Keratinocyte (primary cell): Measurements from ENCODE around the gene TCP10L. TPM values are rescaled to one million over a fixed set of nuclear protein-coding genes. Genes with fewer than 3 reads are reported as not detected.
"Not testable (repeated sequence)": the region's sequence is repeated elsewhere in the genome, so short reads cannot be mapped to it uniquely, and the experiment has no call there.

Experiments used
- DNase-seq: peaks from one replicate; pipeline ENCODE4 v3.0.0-alpha.2; 2011; ENCODE audit warnings: low read depth, missing footprints, low spot score
- FAIRE-seq: peaks from 2 replicates; lab custom pipeline; 2011; peaks lifted over from hg19 to GRCh38; lab: Jason Lieb, UNC
- H2AFZ ChIP-seq: 2 replicates; pipeline ENCODE4 v1.6.0; 2012; ENCODE audit warnings: low read length, control low read depth, inconsistent platforms; ENCODE audit not compliant: control insufficient read depth
- H3K27ac ChIP-seq: 2 replicates; pipeline ENCODE4 v1.5.1; 2011; ENCODE audit warnings: low read length; ENCODE audit not compliant: control insufficient read depth, insufficient read depth
- H3K27me3 ChIP-seq: 3 replicates; pipeline ENCODE4 v1.6.0; 2011; ENCODE audit warnings: low read length; ENCODE audit not compliant: control insufficient read depth, insufficient read depth; ENCODE audit errors: extremely low read depth
- H3K36me3 ChIP-seq, 2 experiments: 2 replicates in 1 of 2; 3 replicates in 1 of 2; pipeline ENCODE4 v1.5.1; 2011; ENCODE audit warnings: low read length in 2 of 2, mild to moderate bottlenecking in 1 of 2; ENCODE audit not compliant: control insufficient read depth in 2 of 2, insufficient read depth in 2 of 2; ENCODE audit errors: extremely low read depth in 1 of 2
- H3K4me1 ChIP-seq: 3 replicates; pipeline ENCODE4 v1.5.1; 2011; ENCODE audit warnings: low read length; ENCODE audit not compliant: control insufficient read depth, insufficient read depth; ENCODE audit errors: extremely low read depth
- H3K4me2 ChIP-seq: 3 replicates; pipeline ENCODE4 v1.6.0; 2011; ENCODE audit warnings: low read depth, low read length; ENCODE audit not compliant: control insufficient read depth, insufficient read depth; ENCODE audit errors: extremely low read depth
- H3K4me3 ChIP-seq, 3 experiments: fragments of 200-600 bp in 1 of 3; sonication (generic) in 1 of 3; 2 replicates in 2 of 3; 3 replicates in 1 of 3; pipeline ENCODE4 v1.5.1; 2011 to 2016; ENCODE audit warnings: low read length in 3 of 3, mild to moderate bottlenecking in 3 of 3, control low read depth in 2 of 3, inconsistent platforms in 1 of 3, low read depth in 1 of 3, mixed read lengths in 1 of 3, mixed run types in 1 of 3, moderate library complexity in 1 of 3; ENCODE audit not compliant: control insufficient read depth in 2 of 3, insufficient read depth in 2 of 3; ENCODE audit errors: extremely low read depth in 1 of 3
- H3K79me2 ChIP-seq: 2 replicates; pipeline ENCODE4 v1.6.0; 2012; ENCODE audit warnings: low read length; ENCODE audit not compliant: control insufficient read depth, insufficient read depth
- H3K9ac ChIP-seq: 3 replicates; pipeline ENCODE4 v1.6.0; 2011; ENCODE audit warnings: low read length; ENCODE audit not compliant: control insufficient read depth, insufficient read depth; ENCODE audit errors: extremely low read depth
- H3K9me1 ChIP-seq: 3 replicates; pipeline ENCODE4 v1.6.0; 2011; ENCODE audit warnings: low read length; ENCODE audit not compliant: control insufficient read depth, insufficient read depth; ENCODE audit errors: extremely low read depth
- H3K9me3 ChIP-seq: 2 replicates; pipeline ENCODE4 v1.5.1; 2012; ENCODE audit warnings: low read depth, low read length; ENCODE audit not compliant: control insufficient read depth
- H4K20me1 ChIP-seq: 3 replicates; pipeline ENCODE4 v1.6.0; 2011; ENCODE audit warnings: low read length; ENCODE audit not compliant: control insufficient read depth, insufficient read depth; ENCODE audit errors: extremely low read depth
- CTCF ChIP-seq, 3 experiments: IDR thresholded peaks in 1 of 3; conservative IDR thresholded peaks in 1 of 3; optimal IDR thresholded peaks in 1 of 3; 2 replicates in 2 of 3; 3 replicates in 1 of 3; pipeline versions ENCODE3 to v1.5.1; 2011; ENCODE audit warnings: low read length in 3 of 3, mild to moderate bottlenecking in 3 of 3, moderate library complexity in 2 of 3, control low read depth in 1 of 3, inconsistent platforms in 1 of 3; ENCODE audit not compliant: insufficient read depth in 2 of 3; ENCODE audit errors: extremely low read depth in 1 of 3
- EZH2 ChIP-seq: IDR thresholded peaks from one replicate; pipeline ENCODE4 v1.6.1; 2012; ENCODE audit warnings: inconsistent platforms, mild to moderate bottlenecking, low read length, moderate library complexity
- dilution Hi-C: fragments of 300-500 bp; cut with MboI; formaldehyde crosslinking; loops from one replicate; pipeline ENCODE4 v1.7.0; 2020; ENCODE audit warnings: low sequenced_read_pairs; ENCODE audit not compliant: extremely low pct_ligation_motif_present
- polyA minus RNA-seq, 3 experiments: library from RNA; depleted of rRNA, polyadenylated mRNA; stranded (reverse); fragments of >200 nt; gene quantifications; 1 replicate in 1 of 3; 2 replicates in 1 of 3; 3 replicates in 1 of 3; pipeline ENCODE4 v1.2.3, GENCODE V29; 2011
- polyA plus RNA-seq, 5 experiments: library from polyadenylated mRNA; depleted of rRNA in 3 of 5; stranded (reverse) in 3 of 5; stranded (forward) in 1 of 5; unstranded in 1 of 5; fragments of >200 nt; gene quantifications; 1 replicate in 1 of 5; 2 replicates in 3 of 5; 3 replicates in 1 of 5; pipeline versions ENCODE4 v1.2.1 to v1.2.3, GENCODE V29; 2011 to 2012; ENCODE audit warnings: missing spikeins in 2 of 5, low read depth in 1 of 5, low replicate concordance in 1 of 5

TCP10L gene, protein sequence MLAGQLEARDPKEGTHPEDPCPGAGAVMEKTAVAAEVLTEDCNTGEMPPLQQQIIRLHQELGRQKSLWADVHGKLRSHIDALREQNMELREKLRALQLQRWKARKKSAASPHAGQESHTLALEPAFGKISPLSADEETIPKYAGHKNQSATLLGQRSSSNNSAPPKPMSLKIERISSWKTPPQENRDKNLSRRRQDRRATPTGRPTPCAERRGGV
- polyA plus RNA-seq (0.11 to 0.27 TPM (median 0.25 TPM) in 3 replicates), polyA minus RNA-seq (0.36 TPM in 1 of 3 replicates, not detected in the others)
- polyA plus RNA-seq (2011; ENCODE audit: low read depth): 1.3 TPM
- 0.23 and 0.24 TPM in 2 replicates for polyA plus RNA-seq (2011; cell fraction: cytosol; rRNA removed)
- polyA plus RNA-seq (2011; cell fraction: nucleus; rRNA removed): 0.41 and 0.50 TPM in 2 replicates
- polyA plus RNA-seq (2012; ENCODE audit: low replicate concordance): 2.7 TPM in 1 of 2 replicates, not detected in the other
- not detected for polyA minus RNA-seq (2011; cell fraction: cytosol; rRNA and poly(A)+ RNA removed)
- polyA minus RNA-seq (2011; cell fraction: nucleus; rRNA and poly(A)+ RNA removed): not detected in 2 replicates

DNA sequence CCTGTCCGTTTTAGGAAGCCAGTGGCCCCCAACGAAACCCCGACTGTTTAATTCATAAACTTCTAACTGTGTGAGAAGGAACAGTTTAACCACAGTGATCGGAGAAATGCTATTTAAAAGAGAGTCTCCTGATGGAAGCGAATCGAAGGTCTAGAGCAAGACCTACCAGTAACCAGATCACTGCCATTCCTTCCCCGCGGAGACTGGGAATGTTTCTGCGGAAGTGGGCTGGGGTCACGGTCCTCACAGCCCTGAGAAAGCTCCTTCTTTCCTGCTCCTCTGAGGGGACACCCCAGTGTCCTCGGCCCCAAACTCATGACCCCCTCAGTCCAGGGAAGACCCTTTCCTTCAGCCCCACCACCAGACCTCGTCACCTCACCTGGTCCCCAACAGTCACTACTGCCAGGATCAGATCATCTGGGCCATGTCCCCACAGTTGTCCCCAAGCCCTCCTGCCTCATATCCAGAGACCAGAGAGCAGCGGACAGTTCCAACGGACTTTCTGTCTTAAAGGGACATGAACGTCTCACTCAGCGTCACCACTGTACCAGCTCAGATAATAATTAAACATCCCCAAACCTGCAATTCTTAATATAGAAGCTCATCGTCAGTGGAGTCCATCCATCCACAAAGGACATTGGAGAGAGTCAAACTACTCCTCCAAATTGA, at the start of gene TCP10L:
TCP10L (minus strand) TSS at position 482 of the 669 bp plus-strand sequence. CDS start 1,219 bp downstream, outside the sequence.
- Histone ChIP-seq H3K4me3 (no peak within 1 kb of the TSS), H3K9me3 (no peaks in the 10 kb centered on the region), H3K27ac (no peak within 1 kb of the TSS), H3K9me1 (no peaks in the 10 kb centered on the region), H2AFZ (no peak within 1 kb of the TSS), H3K79me2 (no peaks in the 10 kb centered on the region), H3K9ac (no peak within 1 kb of the TSS), H4K20me1 (no peaks in the 10 kb centered on the region), H3K4me1 (no peaks in the 10 kb centered on the region), H3K36me3 (no peaks in the 10 kb centered on the region), H3K4me2 (no peak within 1 kb of the TSS), H3K27me3 (no peaks in the 10 kb centered on the region)
- DNase-seq (no peak), FAIRE-seq (no peak)
- dilution Hi-C loops: no loop called here
- TF ChIP-seq CTCF (optimal IDR thresholded peaks at IDR 0.05 in 1 of 3, IDR thresholded peaks at IDR 0.05 in 1 of 3, conservative IDR thresholded peaks at IDR 0.05 in 1 of 3; ENCODE audit: extremely low read depth in 1 of 3, insufficient read depth in 2 of 3, low read length in 3 of 3): no peak
- no peak for TF ChIP-seq EZH2

DNA sequence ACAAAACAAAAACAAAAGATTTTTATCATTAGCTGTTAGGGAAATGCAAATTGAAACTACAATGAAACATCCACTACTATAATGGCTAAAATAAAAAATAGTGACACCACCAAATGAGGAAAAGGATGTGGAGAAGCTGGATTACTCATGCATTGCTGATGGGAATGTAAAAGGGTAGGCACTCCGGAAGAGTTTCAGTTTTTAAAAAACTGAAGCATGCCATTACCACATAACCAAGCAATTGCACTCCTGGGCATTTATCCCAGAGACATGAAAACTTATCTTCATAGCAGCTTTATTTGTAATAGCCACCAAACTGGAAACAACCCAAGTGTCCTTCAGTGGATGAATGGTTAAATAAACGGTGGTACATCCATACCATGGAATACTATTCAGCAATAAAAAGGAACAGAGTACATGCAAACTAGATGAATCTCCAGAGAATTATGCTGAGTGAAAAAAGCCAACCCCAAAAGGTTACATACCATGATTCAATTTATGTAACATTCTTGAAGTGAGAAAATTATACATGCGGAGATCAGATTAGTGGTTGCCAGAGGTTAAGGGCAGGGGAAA, 41.4 kb upstream of the TCP10L start:
- no peak for TF ChIP-seq CTCF (optimal IDR thresholded peaks at IDR 0.05 in 1 of 3, IDR thresholded peaks at IDR 0.05 in 1 of 3, conservative IDR thresholded peaks at IDR 0.05 in 1 of 3; ENCODE audit: extremely low read depth in 1 of 3, insufficient read depth in 2 of 3, low read length in 3 of 3)
- TF ChIP-seq EZH2: no peak
- Histone ChIP-seq H3K27me3 (no peaks in the 10 kb centered on the region), H3K36me3 (peaks cover 0 to 5% of the 10 kb centered on the region in 2 experiments), H3K9ac (no peak overlapping the region), H3K4me3 (no peak overlapping the region), H3K9me1 (no peaks in the 10 kb centered on the region), H3K9me3 (no peaks in the 10 kb centered on the region), H2AFZ (no peak overlapping the region), H3K4me1 (peaks cover 5% of the 10 kb centered on the region), H3K27ac (no peak overlapping the region), H3K79me2 (no peaks in the 10 kb centered on the region), H3K4me2 (no peak overlapping the region), H4K20me1 (no peaks in the 10 kb centered on the region)
- DNase-seq (no peak), FAIRE-seq (no peak)
- dilution Hi-C loops: no loop called here

DNA sequence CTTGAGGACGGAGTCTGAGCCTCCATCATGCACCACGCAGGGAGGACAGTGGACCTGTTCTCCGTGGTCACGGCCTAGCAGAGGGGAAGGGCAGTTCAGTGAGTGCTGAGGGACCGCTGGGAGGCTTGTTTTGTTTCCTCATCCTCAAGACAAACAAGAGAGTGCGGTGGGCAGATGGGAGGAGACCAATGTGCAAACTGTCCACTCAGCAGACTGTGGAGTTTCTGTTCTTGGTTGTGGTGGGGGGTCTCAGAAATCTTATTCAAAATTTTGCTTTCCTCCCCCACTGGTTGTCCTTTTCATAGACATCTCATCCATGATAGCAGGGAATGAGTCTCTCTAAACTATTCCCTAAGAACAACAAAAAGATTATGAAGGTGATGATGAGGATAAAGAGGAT, 32.9 kb upstream of the TCP10L start:
- H3K27ac ChIP-seq, H4K20me1 ChIP-seq, DNase-seq, FAIRE-seq, H3K9ac ChIP-seq, H3K4me1 ChIP-seq, dilution Hi-C loops, H3K4me2 ChIP-seq, H3K9me3 ChIP-seq, H3K27me3 ChIP-seq, H3K36me3 ChIP-seq, H2AFZ ChIP-seq, H3K9me1 ChIP-seq, H3K79me2 ChIP-seq, H3K4me3 ChIP-seq: not testable (repeated sequence)
